ENCODE measurements around the gene SLC38A3. TPM values are rescaled to one million over a fixed set of nuclear protein-coding genes. Genes with fewer than 3 reads are reported as not detected.

SLC38A3 gene
- total RNA-seq, 1 donor from 2014 or later, result not detected

GRCh38 chr3:50167841-50168209 lies 37.2 kb upstream of the SLC38A3 start:
- intact Hi-C loops (cut with DNase I), result no loop called here
- peaks cover 29 to 64% of the 10 kb centered on the region in 2 donors for H3K4me1 ChIP-seq
- no peak for DNase-seq (ENCODE audit: low spot score in 2 of 2)

GRCh38 chr3:50168388-50168787 lies 36.7 kb upstream of the SLC38A3 start:
- Histone ChIP-seq H3K36me3 (no peaks in the 10 kb centered on the region), H3K27ac (peak overlapping the region; percentile 76 to 88), H3K4me1 (peaks cover 23 to 58% of the 10 kb centered on the region in 2 donors), H3K9me3 (no peaks in the 10 kb centered on the region), H3K27me3 (no peaks in the 10 kb centered on the region), H3K4me3 (no peak overlapping the region)
- no peak for TF ChIP-seq CTCF (IDR thresholded peaks at IDR 0.05)
- no peak for DNase-seq (ENCODE audit: low spot score in 2 of 2)
- intact Hi-C loops (cut with DNase I), result no loop called here

More at GRCh38 chr3:50167841-50168209, 37.2 kb upstream of the SLC38A3 start:
- no peak for TF ChIP-seq CTCF (IDR thresholded peaks at IDR 0.05)
- H3K27ac ChIP-seq, result peak overlapping the region; percentile 76 to 88
- no peaks in the 10 kb centered on the region for H3K27me3 ChIP-seq
- no peak overlapping the region for H3K4me3 ChIP-seq
- H3K36me3 ChIP-seq, result no peaks in the 10 kb centered on the region
- H3K9me3 ChIP-seq, result no peaks in the 10 kb centered on the region

- DNase-seq (ENCODE audit: low spot score in 2 of 2), result no peak
- Histone ChIP-seq H3K27ac (peak overlapping the region; percentile 76 to 88), H3K4me1 (peaks cover 21 to 54% of the 10 kb centered on the region in 2 donors), H3K27me3 (no peaks in the 10 kb centered on the region), H3K4me3 (no peak overlapping the region), H3K9me3 (no peaks in the 10 kb centered on the region), H3K36me3 (peaks cover under 1 to 2% of the 10 kb centered on the region in 2 donors)
- intact Hi-C loops (cut with DNase I), result no loop called here
- TF ChIP-seq CTCF (IDR thresholded peaks at IDR 0.05), result no peak
Measured at GRCh38 chr3:50168791-50169190, 36.3 kb upstream of the SLC38A3 start.

- H3K36me3 ChIP-seq, result peaks cover 6 to 7% of the 10 kb centered on the region in 2 donors
- DNase-seq (ENCODE audit: low spot score in 2 of 2), result no peak
- no peaks in the 10 kb centered on the region for H3K9me3 ChIP-seq
- H3K27me3 ChIP-seq, result no peaks in the 10 kb centered on the region
- H3K27ac ChIP-seq, result peak overlapping the region; percentile 15 to 76
- peaks cover 20 to 50% of the 10 kb centered on the region in 2 donors for H3K4me1 ChIP-seq
- intact Hi-C loops (cut with DNase I), result no loop called here
- TF ChIP-seq CTCF (IDR thresholded peaks at IDR 0.05), result no peak
- no peak overlapping the region for H3K4me3 ChIP-seq
Measured at GRCh38 chr3:50169232-50169832, 35.7 kb upstream of the SLC38A3 start.

- Histone ChIP-seq H3K9me3 (no peaks in the 10 kb centered on the region), H3K36me3 (peaks cover 7 to 13% of the 10 kb centered on the region in 2 donors), H3K4me3 (no peak overlapping the region), H3K27me3 (no peaks in the 10 kb centered on the region), H3K4me1 (peaks cover 15 to 44% of the 10 kb centered on the region in 2 donors), H3K27ac (peak overlapping the region; percentile 15 to 76)
- intact Hi-C loops (cut with DNase I), result loop anchor here (2.0 kb wide), 1 partner anchor 13 kb away; no protein-coding TSS in a partner anchor
- DNase-seq (ENCODE audit: low spot score in 2 of 2), result no peak
- TF ChIP-seq CTCF (IDR thresholded peaks at IDR 0.05), result no peak
Measured at GRCh38 chr3:50169858-50170257, 35.2 kb upstream of the SLC38A3 start.

All from ascending aorta (tissue), 2 donors.